ENCODE measurements around the gene SLC6A8. TPM values are rescaled to one million over a fixed set of nuclear protein-coding genes. Genes with fewer than 3 reads are reported as not detected.

The SLC6A8 gene
- total and polyA plus RNA-seq, 2 experiments from 2014 or later: 1.8 to 11.7 TPM

DNA sequence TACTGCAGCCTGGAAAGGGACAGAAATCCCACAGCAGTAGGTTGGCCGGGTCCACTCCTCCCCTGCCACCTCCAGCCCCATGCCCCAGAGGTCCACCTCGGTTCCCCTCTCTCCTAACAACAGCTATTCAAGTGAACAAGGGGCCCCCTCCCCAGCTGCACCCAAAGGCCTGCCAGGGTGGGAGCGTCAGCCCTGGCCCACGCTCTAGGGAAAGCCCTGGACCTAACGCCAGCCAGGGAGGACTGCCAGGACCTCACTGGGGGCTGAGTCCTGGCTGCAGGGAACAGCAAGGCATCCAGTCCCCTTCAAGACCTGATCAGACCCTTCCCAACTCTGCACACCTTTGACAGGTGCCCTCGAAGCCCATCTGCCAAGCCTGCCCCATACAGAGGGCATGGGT, 13.2 kb downstream of the SLC6A8 start:
- Histone ChIP-seq H2AFZ (no peak overlapping the region), H3K27ac (no peak overlapping the region), H3K4me2 (ENCODE audit: unreplicated experiment) (no peak overlapping the region), H3K36me3 (ENCODE audit: low read depth) (no peaks in the 10 kb centered on the region), H3K4me3 (no peak overlapping the region), H3K9me3 (ENCODE audit: low read depth) (no peaks in the 10 kb centered on the region), H3K79me2 (ENCODE audit: insufficient read depth) (no peaks in the 10 kb centered on the region), H4K20me1 (ENCODE audit: insufficient read depth) (no peaks in the 10 kb centered on the region), H3K4me1 (ENCODE audit: insufficient read depth) (no peaks in the 10 kb centered on the region), H3K9me2 (ENCODE audit: insufficient read depth) (no peaks in the 10 kb centered on the region), H3K9ac (no peak overlapping the region), H3F3A (ENCODE audit: insufficient read depth) (no peaks in the 10 kb centered on the region), H3K27me3 (replicated peaks; ENCODE audit: insufficient read depth) (no peaks in the 10 kb centered on the region)
- no peak for DNase-seq
- TF ChIP-seq EZH2 (IDR thresholded peaks at IDR 0.05; ENCODE audit: insufficient read depth, poor library complexity, severe bottlenecking) (no peak), EZH2phosphoT487 (IDR thresholded peaks at IDR 0.05; ENCODE audit: insufficient read depth, low read depth) (no peak)
- in situ Hi-C loops (cut with MboI): no loop called here
- WGBS, 2 experiments (ENCODE audit: low coverage in 1 of 2, low lambda C conversion rate in 2 of 2, missing lambda C conversion rate in 2 of 2): 63 to 71% methylated on average over 4 to 5 of the region's 6 CpGs

DNA sequence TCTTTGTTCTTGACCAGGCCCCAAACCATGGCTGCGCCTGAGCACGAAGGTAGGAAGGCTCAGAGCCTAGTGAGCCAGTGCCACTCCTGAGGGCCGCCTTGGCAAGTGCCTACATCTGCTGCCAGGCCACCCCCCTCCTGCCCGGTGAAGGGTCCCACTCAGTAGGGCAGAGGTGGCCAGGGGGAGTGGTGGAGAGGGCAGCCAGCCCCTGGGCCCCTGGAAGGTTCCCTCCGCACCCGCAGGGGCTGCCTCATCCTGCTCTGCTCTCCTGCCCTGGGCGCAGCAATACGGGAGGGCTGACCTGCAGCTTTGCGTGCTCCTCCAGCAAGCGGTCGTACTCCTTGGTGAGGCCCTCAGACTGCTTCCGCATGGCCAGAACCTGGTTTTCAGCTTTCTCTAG, 14.0 kb downstream of the SLC6A8 start:
- Histone ChIP-seq H4K20me1 (ENCODE audit: insufficient read depth) (no peaks in the 10 kb centered on the region), H3K27me3 (replicated peaks; ENCODE audit: insufficient read depth) (no peaks in the 10 kb centered on the region), H3K36me3 (ENCODE audit: low read depth) (no peaks in the 10 kb centered on the region), H3K9ac (no peak overlapping the region), H3F3A (ENCODE audit: insufficient read depth) (no peaks in the 10 kb centered on the region), H3K4me1 (ENCODE audit: insufficient read depth) (no peaks in the 10 kb centered on the region), H3K4me3 (no peak overlapping the region), H3K9me2 (ENCODE audit: insufficient read depth) (no peaks in the 10 kb centered on the region), H3K79me2 (ENCODE audit: insufficient read depth) (no peaks in the 10 kb centered on the region), H3K27ac (no peak overlapping the region), H3K4me2 (ENCODE audit: unreplicated experiment) (no peak overlapping the region), H2AFZ (no peak overlapping the region), H3K9me3 (ENCODE audit: low read depth) (no peaks in the 10 kb centered on the region)
- DNase-seq: no peak
- TF ChIP-seq EZH2 (IDR thresholded peaks at IDR 0.05; ENCODE audit: insufficient read depth, poor library complexity, severe bottlenecking) (no peak), EZH2phosphoT487 (IDR thresholded peaks at IDR 0.05; ENCODE audit: insufficient read depth, low read depth) (no peak)
- in situ Hi-C loops (cut with MboI): no loop called here
- WGBS, 2 experiments (ENCODE audit: low coverage in 1 of 2, low lambda C conversion rate in 2 of 2, missing lambda C conversion rate in 2 of 2): 98% methylated on average over 8 to 9 of the region's 12 CpGs

DNA sequence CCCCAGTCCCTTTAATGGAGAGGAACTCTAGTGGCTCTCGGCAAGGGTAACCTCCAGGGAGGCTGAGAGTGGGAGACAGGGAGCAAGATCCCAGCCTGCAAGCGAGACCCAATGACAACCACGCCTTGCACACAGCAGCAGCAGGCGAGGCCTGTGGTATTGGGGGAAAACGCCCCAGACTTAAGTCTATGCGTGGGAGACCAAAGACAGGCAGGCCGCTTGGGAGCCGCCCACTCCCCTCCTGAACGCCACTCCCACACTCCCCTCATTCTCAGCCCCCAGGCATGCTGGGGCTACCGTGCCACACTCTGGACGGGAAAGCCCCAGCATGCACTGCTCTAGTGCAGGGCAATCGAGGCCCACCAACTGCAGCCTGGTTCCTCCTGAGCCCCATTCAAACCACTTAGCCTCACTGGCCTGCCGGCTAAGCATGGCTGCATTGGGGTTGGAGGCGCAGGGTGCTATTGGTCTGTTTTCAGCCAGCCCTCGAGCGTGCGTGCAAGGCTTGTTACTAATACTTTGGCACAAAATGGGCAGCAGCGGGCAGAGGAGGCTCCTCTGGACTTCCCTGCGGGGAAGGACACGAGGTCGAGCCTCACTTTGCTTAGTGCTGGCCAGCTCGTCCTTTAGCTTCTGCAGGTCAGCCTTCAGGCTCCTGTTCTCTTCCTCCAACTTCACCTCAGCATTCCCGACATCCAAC, 14.8 kb downstream of the SLC6A8 start:
- Histone ChIP-seq H3K27ac (no peak overlapping the region), H3K9me3 (ENCODE audit: low read depth) (no peaks in the 10 kb centered on the region), H3F3A (ENCODE audit: insufficient read depth) (no peaks in the 10 kb centered on the region), H4K20me1 (ENCODE audit: insufficient read depth) (no peaks in the 10 kb centered on the region), H3K9ac (no peak overlapping the region), H3K4me1 (ENCODE audit: insufficient read depth) (no peaks in the 10 kb centered on the region), H2AFZ (no peak overlapping the region), H3K27me3 (replicated peaks; ENCODE audit: insufficient read depth) (no peaks in the 10 kb centered on the region), H3K4me2 (ENCODE audit: unreplicated experiment) (no peak overlapping the region), H3K9me2 (ENCODE audit: insufficient read depth) (no peaks in the 10 kb centered on the region), H3K79me2 (ENCODE audit: insufficient read depth) (no peaks in the 10 kb centered on the region), H3K4me3 (no peak overlapping the region), H3K36me3 (ENCODE audit: low read depth) (no peaks in the 10 kb centered on the region)
- WGBS, 2 experiments (ENCODE audit: low coverage in 1 of 2, low lambda C conversion rate in 2 of 2, missing lambda C conversion rate in 2 of 2): 87% methylated on average over 19 to 21 of the region's 23 CpGs
- TF ChIP-seq EZH2 (IDR thresholded peaks at IDR 0.05; ENCODE audit: insufficient read depth, poor library complexity, severe bottlenecking) (no peak), EZH2phosphoT487 (IDR thresholded peaks at IDR 0.05; ENCODE audit: insufficient read depth, low read depth) (no peak)
- in situ Hi-C loops (cut with MboI): no loop called here
- DNase-seq: no peak

DNA sequence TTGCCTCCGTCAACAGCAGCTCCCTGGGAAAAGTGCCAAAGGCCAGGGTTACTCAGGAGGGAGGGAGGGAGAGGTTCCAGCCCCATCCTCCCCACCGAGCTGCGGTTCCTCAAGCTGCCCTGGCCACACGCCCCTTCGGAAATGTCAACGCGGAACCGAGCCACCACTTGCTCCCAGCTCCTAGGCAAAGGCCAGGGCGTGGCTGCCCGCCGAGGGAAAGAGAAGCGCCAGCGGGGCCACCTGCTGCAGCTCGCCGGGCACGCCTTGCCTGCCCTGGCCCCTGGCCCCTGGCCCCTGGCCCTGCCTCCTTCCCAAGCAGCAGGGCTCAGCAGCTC, 15.3 kb downstream of the SLC6A8 start:
- WGBS, 2 experiments (ENCODE audit: low coverage in 1 of 2, low lambda C conversion rate in 2 of 2, missing lambda C conversion rate in 2 of 2): 98 to 100% methylated on average over 2 to 11 of the region's 16 CpGs
- in situ Hi-C loops (cut with MboI): no loop called here
- Histone ChIP-seq H3K9ac (no peak overlapping the region), H3K9me3 (ENCODE audit: low read depth) (no peaks in the 10 kb centered on the region), H3K27ac (no peak overlapping the region), H3K36me3 (ENCODE audit: low read depth) (no peaks in the 10 kb centered on the region), H3K27me3 (replicated peaks; ENCODE audit: insufficient read depth) (no peaks in the 10 kb centered on the region), H3K4me2 (ENCODE audit: unreplicated experiment) (no peak overlapping the region), H3F3A (ENCODE audit: insufficient read depth) (no peaks in the 10 kb centered on the region), H3K9me2 (ENCODE audit: insufficient read depth) (no peaks in the 10 kb centered on the region), H3K4me3 (no peak overlapping the region), H3K4me1 (ENCODE audit: insufficient read depth) (no peaks in the 10 kb centered on the region), H2AFZ (no peak overlapping the region), H4K20me1 (ENCODE audit: insufficient read depth) (no peaks in the 10 kb centered on the region), H3K79me2 (ENCODE audit: insufficient read depth) (0 out of 2 replicates have a peak, but pooled peaks cover 4% of the 10 kb centered on the region)
- no peak for TF ChIP-seq EZH2 (IDR thresholded peaks at IDR 0.05; ENCODE audit: insufficient read depth, poor library complexity, severe bottlenecking)
- no peak for TF ChIP-seq EZH2phosphoT487 (IDR thresholded peaks at IDR 0.05; ENCODE audit: insufficient read depth, low read depth)
- DNase-seq: no peak
